Colonic mucosa (tissue), 4 donors: ENCODE measurements around the gene PRSS33. TPM values are rescaled to one million over a fixed set of nuclear protein-coding genes. Genes with fewer than 3 reads are reported as not detected.

Experiments used
- DNase-seq: peaks from one replicate; pipeline ENCODE4 v3.0.0-alpha.2; 2020
- H3K27ac ChIP-seq: fragments of 200-600 bp; one replicate; pipeline ENCODE4 v1.8.0; 2021
- H3K27me3 ChIP-seq: fragments of 200-600 bp; one replicate; pipeline ENCODE4 v1.8.0; 2021
- H3K36me3 ChIP-seq: fragments of 200-600 bp; one replicate; pipeline ENCODE4 v1.8.0; 2021
- H3K4me1 ChIP-seq: fragments of 200-600 bp; one replicate; pipeline ENCODE4 v1.8.0; 2021; ENCODE audit warnings: mild to moderate bottlenecking
- H3K4me3 ChIP-seq: fragments of 200-600 bp; one replicate; pipeline ENCODE4 v1.8.0; 2021
- H3K9ac ChIP-seq, 2 donors: one replicate each; pipeline ENCODE4 v1.7.0; 2013; ENCODE audit warnings: control low read depth in 2 of 2, low read depth in 2 of 2, low read length in 2 of 2
- H3K9me3 ChIP-seq: fragments of 200-600 bp; one replicate; pipeline ENCODE4 v1.8.0; 2021
- CTCF ChIP-seq: fragments of 200-600 bp; IDR thresholded peaks from one replicate; pipeline ENCODE4 v1.8.0; 2022; ENCODE audit warnings: antibody characterized with exemption, mild to moderate bottlenecking
- intact Hi-C: fragments of 100-400 bp; cut with DNase I; formaldehyde crosslinking; loops from one replicate; pipeline ENCODE4 v1.14.1; 2022
- total RNA-seq, 2 donors: library from RNA; stranded (reverse); fragmentation: NEBNext Ultra II Directional in 1 of 2; extraction: Animal tissue kit (Norgen Biotek cat#: 25700) in 1 of 2; gene quantifications; one replicate each; pipeline ENCODE4 v1.2.1, GENCODE V29; 2021
- donor health status: healthy.
- donor health status: DM: no; HTN: no; CAD: no.
- donor health status: DM: no; HTN: no; CAD: no.

The PRSS33 gene
- total RNA-seq, 2 donors from 2014 or later: not detected

GRCh38 chr16:2810651-2811050, 23.3 kb upstream of the PRSS33 start:
- TF ChIP-seq CTCF: no peak
- Histone ChIP-seq H3K27me3 (no peaks in the 10 kb centered on the region), H3K27ac (no peak overlapping the region), H3K9ac (no peak overlapping the region), H3K4me3 (no peak overlapping the region), H3K9me3 (no peaks in the 10 kb centered on the region), H3K36me3 (no peaks in the 10 kb centered on the region), H3K4me1 (no peaks in the 10 kb centered on the region)
- DNase-seq: no peak
- intact Hi-C loops: no loop called here

GRCh38 chr16:2809149-2809760, 21.9 kb upstream of the PRSS33 start:
- Histone ChIP-seq H3K9ac (no peak overlapping the region), H3K4me3 (no peak overlapping the region), H3K27ac (no peak overlapping the region), H3K4me1 (no peaks in the 10 kb centered on the region), H3K36me3 (no peaks in the 10 kb centered on the region), H3K27me3 (no peaks in the 10 kb centered on the region), H3K9me3 (no peaks in the 10 kb centered on the region)
- intact Hi-C loops: loop anchor here (2.0 kb wide), 1 partner anchor 20 kb away; no protein-coding TSS in a partner anchor
- DNase-seq: no peak
- TF ChIP-seq CTCF: no peak

- H3K9me3 ChIP-seq: no peaks in the 10 kb centered on the region
- H3K9ac ChIP-seq: no peak overlapping the region
- TF ChIP-seq CTCF: no peak
- no peaks in the 10 kb centered on the region for H3K27me3 ChIP-seq
- intact Hi-C loops: loop anchor here (2.0 kb wide), 1 partner anchor 21 kb away; no protein-coding TSS in a partner anchor
- no peak overlapping the region for H3K27ac ChIP-seq
- no peak for DNase-seq
- H3K4me1 ChIP-seq: no peaks in the 10 kb centered on the region
- H3K36me3 ChIP-seq: no peaks in the 10 kb centered on the region
- no peak overlapping the region for H3K4me3 ChIP-seq
Measured at GRCh38 chr16:2808181-2808580, 20.8 kb upstream of the PRSS33 start.

GRCh38 chr16:2806286-2806685, 18.9 kb upstream of the PRSS33 start:
- DNase-seq: no peak
- TF ChIP-seq CTCF: no peak
- no peak overlapping the region for H3K9ac ChIP-seq
- no peak overlapping the region for H3K4me3 ChIP-seq
- no peaks in the 10 kb centered on the region for H3K27me3 ChIP-seq
- H3K36me3 ChIP-seq: no peaks in the 10 kb centered on the region
- H3K9me3 ChIP-seq: no peaks in the 10 kb centered on the region
- no peak overlapping the region for H3K27ac ChIP-seq
- H3K4me1 ChIP-seq: no peaks in the 10 kb centered on the region
- intact Hi-C loops: no loop called here

GRCh38 chr16:2804728-2805127, 17.4 kb upstream of the PRSS33 start:
- no peak for TF ChIP-seq CTCF
- Histone ChIP-seq H3K4me1 (no peaks in the 10 kb centered on the region), H3K9me3 (no peaks in the 10 kb centered on the region), H3K4me3 (no peak overlapping the region), H3K9ac (no peak overlapping the region), H3K27me3 (no peaks in the 10 kb centered on the region), H3K27ac (no peak overlapping the region), H3K36me3 (no peaks in the 10 kb centered on the region)
- DNase-seq: no peak
- intact Hi-C loops: no loop called here
